AG04450 (cell line): Measurements from ENCODE around the gene KCND3. TPM values are rescaled to one million over a fixed set of nuclear protein-coding genes. Genes with fewer than 3 reads are reported as not detected.

Source experiments
- CTCF ChIA-PET: fragments of 300-600, 350-600 bp; formaldehyde crosslinking; extraction: SDS; loops from one replicate; lab custom pipeline; 2022; ENCODE audit warnings: antibody characterized with exemption, inconsistent platforms; lab: Charles Lee
- POLR2A ChIA-PET: fragments of 350-600 bp; formaldehyde crosslinking; extraction: SDS; loops from one replicate; lab custom pipeline; 2021; ENCODE audit warnings: antibody characterized with exemption, inconsistent platforms; lab: Yijun Ruan, JAX
- DNase-seq: peaks from one replicate; pipeline ENCODE4 v3.0.0-alpha.2; 2011; ENCODE audit warnings: low read depth, low spot score
- H3K27ac ChIP-seq: one replicate; pipeline ENCODE4 v1.5.1; 2012; ENCODE audit warnings: low read depth, low read length, control low read depth
- H3K27me3 ChIP-seq: one replicate; pipeline ENCODE4 v1.6.0; 2012; ENCODE audit warnings: low read length; ENCODE audit not compliant: control insufficient read depth, insufficient read depth
- H3K4me3 ChIP-seq: 2 replicates; pipeline ENCODE4 v1.5.1; 2011; ENCODE audit warnings: mild to moderate bottlenecking, low read depth, low read length, control low read depth
- H3K9me3 ChIP-seq: 2 replicates; pipeline ENCODE4 v1.5.1; 2012; ENCODE audit warnings: low read length; ENCODE audit not compliant: control insufficient read depth, insufficient read depth
- CTCF ChIP-seq: IDR thresholded peaks from 2 replicates; pipeline ENCODE4 v1.5.1; 2011; ENCODE audit warnings: low read depth, low read length, control low read depth, inconsistent platforms
- polyA plus RNA-seq: library from polyadenylated mRNA; depleted of rRNA; stranded (reverse); fragments of >200 nt; gene quantifications from 2 replicates; pipeline ENCODE4 v1.2.3, GENCODE V29; 2011

The KCND3 gene
- polyA plus RNA-seq, 1 experiment: 0.02 TPM

DNA sequence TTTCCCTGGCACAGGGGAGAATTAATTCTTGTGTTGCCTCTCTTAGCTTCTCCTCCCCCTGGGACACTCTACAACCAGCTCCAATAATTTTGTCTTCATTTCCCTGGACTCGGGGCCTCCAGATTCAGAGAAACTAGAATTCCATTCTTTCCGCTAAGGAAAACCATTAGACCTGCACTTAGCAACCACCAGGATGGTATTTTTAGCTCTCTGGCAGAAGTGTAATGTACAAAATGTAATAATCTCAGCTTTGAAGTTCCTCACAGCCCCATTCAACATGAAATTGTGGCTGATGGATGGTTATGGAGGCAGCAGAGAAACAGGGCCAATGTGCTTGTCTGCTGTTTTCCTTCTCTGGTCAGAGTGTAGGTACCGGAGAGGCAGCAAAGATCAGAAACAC, 113.8 kb downstream of the KCND3 start:
- Histone ChIP-seq H3K4me3 (no peak overlapping the region), H3K9me3 (no peaks in the 10 kb centered on the region), H3K27ac (no peak overlapping the region), H3K27me3 (peaks cover 8% of the 10 kb centered on the region)
- no peak for TF ChIP-seq CTCF
- DNase-seq: no peak
- CTCF ChIA-PET: no interaction called here
- POLR2A ChIA-PET: no interaction called here

DNA sequence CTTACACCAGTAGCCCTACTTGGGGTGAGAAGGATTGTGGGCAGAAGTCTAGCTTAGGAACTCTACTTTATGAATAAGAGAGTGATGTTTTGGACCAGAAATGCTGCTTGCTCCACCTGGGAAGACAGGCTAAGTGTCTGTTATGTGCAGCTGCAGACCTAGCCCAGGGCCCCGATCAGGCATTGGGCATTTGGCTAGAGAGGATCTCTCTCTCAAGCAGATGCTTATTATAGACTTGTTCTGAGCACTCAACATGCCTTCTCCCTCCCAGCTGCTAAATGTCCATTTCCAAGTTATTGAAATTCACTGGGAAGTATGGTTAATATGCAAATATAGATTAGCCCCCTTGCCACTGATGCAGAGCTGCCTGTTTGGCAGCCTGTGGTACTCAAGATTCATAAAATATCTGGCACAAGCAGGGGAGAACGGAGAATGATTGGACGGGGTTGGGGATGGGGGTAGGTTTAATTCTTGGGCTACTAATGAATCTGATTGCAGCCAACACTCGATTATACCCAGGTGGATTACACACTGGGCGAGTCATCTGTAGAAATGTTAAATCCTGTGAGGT, 115.9 kb downstream of the KCND3 start:
- Histone ChIP-seq H3K27ac (no peak overlapping the region), H3K9me3 (no peaks in the 10 kb centered on the region), H3K4me3 (no peak overlapping the region), H3K27me3 (peaks cover 8% of the 10 kb centered on the region)
- TF ChIP-seq CTCF: no peak
- no peak for DNase-seq
- ChIA-PET POLR2A (no interaction called here), CTCF (no interaction called here)

DNA sequence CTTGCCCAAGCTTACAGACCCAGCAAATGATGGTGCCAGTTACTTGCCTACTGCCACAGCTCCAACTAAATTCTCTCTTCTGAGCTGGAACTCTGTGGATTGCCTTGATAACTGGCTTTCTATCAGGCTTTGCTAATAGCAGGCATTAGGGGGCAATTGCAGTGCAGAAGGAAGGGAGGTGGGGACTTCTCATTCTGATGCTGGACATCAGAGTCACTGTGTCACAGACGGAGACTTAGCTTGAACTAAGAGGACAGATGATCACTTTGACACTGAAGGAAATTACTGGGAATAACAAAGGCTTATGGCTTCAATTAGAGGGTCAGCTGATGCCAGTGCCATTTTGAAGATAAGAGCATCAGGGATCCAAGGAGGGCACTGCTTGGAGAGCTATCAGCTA, 119.3 kb downstream of the KCND3 start:
- Histone ChIP-seq H3K27ac (no peak overlapping the region), H3K9me3 (no peaks in the 10 kb centered on the region), H3K27me3 (peaks cover 8% of the 10 kb centered on the region), H3K4me3 (no peak overlapping the region)
- POLR2A ChIA-PET: no interaction called here
- CTCF ChIA-PET: no interaction called here
- no peak for TF ChIP-seq CTCF
- DNase-seq: no peak

DNA sequence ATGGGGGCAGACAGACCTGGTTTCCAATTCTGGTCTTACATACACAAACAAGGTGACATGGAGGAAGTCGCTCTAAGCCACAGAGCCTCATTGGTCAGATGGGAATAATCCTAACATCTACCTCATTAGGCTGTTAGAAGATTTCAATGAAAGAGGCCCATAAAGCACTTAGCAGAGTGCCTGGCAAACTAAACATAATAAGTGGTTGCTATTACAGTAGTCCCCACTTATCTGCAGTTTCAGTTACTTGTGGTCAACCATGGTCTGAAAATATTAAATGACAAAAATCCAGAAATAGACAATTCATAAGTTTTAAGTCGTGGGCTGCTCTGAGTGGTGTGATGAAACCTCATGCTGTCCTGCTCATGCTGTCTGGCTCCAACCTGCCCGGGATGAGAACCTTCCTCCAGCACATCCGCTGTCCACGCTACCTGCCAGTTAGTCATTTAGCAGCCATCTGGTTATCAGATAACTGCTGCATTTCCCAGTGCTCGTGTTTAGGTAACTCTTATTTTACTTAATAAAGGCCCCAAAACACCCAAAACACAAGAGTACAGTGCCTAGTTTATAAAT, 121.5 kb downstream of the KCND3 start:
- Histone ChIP-seq H3K4me3 (no peak overlapping the region), H3K27ac (no peak overlapping the region), H3K9me3 (no peaks in the 10 kb centered on the region), H3K27me3 (no peaks in the 10 kb centered on the region)
- no peak for TF ChIP-seq CTCF
- no peak for DNase-seq
- ChIA-PET POLR2A (no interaction called here), CTCF (no interaction called here)

DNA sequence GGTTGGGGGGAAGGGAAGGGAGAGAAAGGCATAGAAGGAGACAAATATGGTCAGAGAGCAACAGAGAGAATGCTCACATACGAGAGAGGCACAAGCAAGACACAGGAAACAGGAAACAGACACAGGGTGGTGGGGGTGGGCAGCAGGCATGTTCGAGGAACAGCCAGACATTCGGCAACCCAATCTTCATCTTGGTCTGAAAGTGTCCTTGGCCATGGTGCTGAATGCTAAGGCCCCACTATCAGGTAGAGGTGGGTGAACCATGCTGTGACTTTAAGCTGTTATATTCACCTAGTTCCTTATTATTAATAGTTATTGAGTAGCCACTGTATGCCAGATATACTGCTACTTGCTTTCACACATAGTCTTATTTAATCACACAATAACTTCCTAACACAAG, 124.6 kb downstream of the KCND3 start:
- H3K4me3 ChIP-seq: no peak overlapping the region
- H3K27ac ChIP-seq: no peak overlapping the region
- no peaks in the 10 kb centered on the region for H3K27me3 ChIP-seq
- POLR2A ChIA-PET: no interaction called here
- TF ChIP-seq CTCF: no peak
- no peak for DNase-seq
- CTCF ChIA-PET: interaction anchor here (0.6 kb wide), 1 partner anchor 383 kb away, joined by 5 read pairs; no protein-coding TSS in a partner anchor
- H3K9me3 ChIP-seq: no peaks in the 10 kb centered on the region
